VCaP (cell line): ENCODE measurements around the gene TRIM7.
A peak's percentile ranks its signal among the peaks of the same experiment; 100 is the strongest.

Experiments
- H3K27ac ChIP-seq: fragments of 450-650 bp; 2 replicates; pipeline ENCODE4 v1.5.1; 2017
- CTCF ChIP-seq: fragments of 450-650 bp; conservative IDR thresholded peaks from 2 replicates; pipeline ENCODE4 v1.5.1; 2017; ENCODE audit warnings: mild to moderate bottlenecking, moderate library complexity

TRIM7 gene

GRCh38 chr5:181207214-181207959 is 2.4 kb upstream of the TRIM7 start:
- H3K27ac ChIP-seq: peak overlapping the region; percentile 81
- no peak; the same call in 1 of the 2 replicates for TF ChIP-seq CTCF

GRCh38 chr5:181205761-181206649 is 1.0 kb upstream of the TRIM7 start:
- H3K27ac ChIP-seq: peak overlapping the region; percentile 81
- no peak for TF ChIP-seq CTCF

- H3K27ac ChIP-seq: peak overlapping the region; percentile 81
These were observed 727 bp downstream of the TRIM7 start for GRCh38 chr5:181204113-181204825.

GRCh38 chr5:181203777-181204112 is 1.3 kb downstream of the TRIM7 start:
- no peak for TF ChIP-seq CTCF
- peak overlapping the region; percentile 81; the same call in 1 of the 2 replicates for H3K27ac ChIP-seq

More at GRCh38 chr5:181204113-181204825, 727 bp downstream of the TRIM7 start:
- TF ChIP-seq CTCF: peak; percentile 20; the same call in 1 of the 2 replicates

GRCh38 chr5:181203093-181203711 is 1.8 kb downstream of the TRIM7 start:
- H3K27ac ChIP-seq: no peak overlapping the region
- TF ChIP-seq CTCF: no peak

GRCh38 chr5:181200816-181201215 is 4.2 kb downstream of the TRIM7 start:
- no peak for TF ChIP-seq CTCF
- H3K27ac ChIP-seq: no peak overlapping the region
